Suprapubic skin (tissue), 3 donors: ENCODE results near the gene DHPS.

Experiments
- POLR2A ChIP-seq, 2 donors: fragments of 450-650 bp; IDR thresholded peaks; one replicate each; pipeline ENCODE4 v1.6.1; 2017; ENCODE audit warnings: antibody characterized with exemption in 2 of 2, mild to moderate bottlenecking in 2 of 2, moderate library complexity in 2 of 2
- TF ChIP-seq, protein P1 (sequence below), 2 donors: fragments of 200-600 bp in 1 of 2; fragments of 450-650 bp in 1 of 2; sonication (generic) in 1 of 2; IDR thresholded peaks; one replicate each; pipeline ENCODE4 v1.5.1; 2016 to 2019; ENCODE audit warnings: antibody characterized with exemption in 2 of 2, mild to moderate bottlenecking in 1 of 2, moderate library complexity in 1 of 2

DNA sequence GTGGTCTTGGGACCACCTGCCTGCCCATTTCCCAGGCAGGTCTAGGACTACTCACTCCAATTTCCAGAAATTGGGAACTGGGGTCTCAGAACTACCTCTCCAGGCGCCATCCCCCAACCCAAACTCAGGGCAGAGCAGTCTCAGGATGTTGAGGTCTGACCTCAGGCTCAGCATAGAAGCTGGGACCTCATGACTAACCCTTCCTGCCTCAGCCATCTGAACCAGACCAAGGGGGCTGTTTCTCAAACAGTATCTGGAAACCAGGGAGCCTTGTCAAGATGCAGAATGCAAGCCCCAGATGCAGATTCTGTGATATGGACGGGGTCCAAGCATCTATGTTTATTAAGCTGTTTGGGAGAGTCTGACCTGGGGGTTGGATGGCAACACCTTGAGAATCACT is 13.4 kb upstream of the DHPS start:
- TF ChIP-seq, protein P1, sequence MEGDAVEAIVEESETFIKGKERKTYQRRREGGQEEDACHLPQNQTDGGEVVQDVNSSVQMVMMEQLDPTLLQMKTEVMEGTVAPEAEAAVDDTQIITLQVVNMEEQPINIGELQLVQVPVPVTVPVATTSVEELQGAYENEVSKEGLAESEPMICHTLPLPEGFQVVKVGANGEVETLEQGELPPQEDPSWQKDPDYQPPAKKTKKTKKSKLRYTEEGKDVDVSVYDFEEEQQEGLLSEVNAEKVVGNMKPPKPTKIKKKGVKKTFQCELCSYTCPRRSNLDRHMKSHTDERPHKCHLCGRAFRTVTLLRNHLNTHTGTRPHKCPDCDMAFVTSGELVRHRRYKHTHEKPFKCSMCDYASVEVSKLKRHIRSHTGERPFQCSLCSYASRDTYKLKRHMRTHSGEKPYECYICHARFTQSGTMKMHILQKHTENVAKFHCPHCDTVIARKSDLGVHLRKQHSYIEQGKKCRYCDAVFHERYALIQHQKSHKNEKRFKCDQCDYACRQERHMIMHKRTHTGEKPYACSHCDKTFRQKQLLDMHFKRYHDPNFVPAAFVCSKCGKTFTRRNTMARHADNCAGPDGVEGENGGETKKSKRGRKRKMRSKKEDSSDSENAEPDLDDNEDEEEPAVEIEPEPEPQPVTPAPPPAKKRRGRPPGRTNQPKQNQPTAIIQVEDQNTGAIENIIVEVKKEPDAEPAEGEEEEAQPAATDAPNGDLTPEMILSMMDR (IDR thresholded peaks at IDR 0.05), result no peak
- no peak for TF ChIP-seq POLR2A (IDR thresholded peaks at IDR 0.05)
